ENCODE data around the gene ANTXR1. TPM values are rescaled to one million over a fixed set of nuclear protein-coding genes. Genes with fewer than 3 reads are reported as not detected.

Gene ANTXR1
- polyA plus RNA-seq, 1 donor (not counting 4 experiments of a cell fraction or from before 2014, with no cell fraction given), result 20.4 TPM

DNA sequence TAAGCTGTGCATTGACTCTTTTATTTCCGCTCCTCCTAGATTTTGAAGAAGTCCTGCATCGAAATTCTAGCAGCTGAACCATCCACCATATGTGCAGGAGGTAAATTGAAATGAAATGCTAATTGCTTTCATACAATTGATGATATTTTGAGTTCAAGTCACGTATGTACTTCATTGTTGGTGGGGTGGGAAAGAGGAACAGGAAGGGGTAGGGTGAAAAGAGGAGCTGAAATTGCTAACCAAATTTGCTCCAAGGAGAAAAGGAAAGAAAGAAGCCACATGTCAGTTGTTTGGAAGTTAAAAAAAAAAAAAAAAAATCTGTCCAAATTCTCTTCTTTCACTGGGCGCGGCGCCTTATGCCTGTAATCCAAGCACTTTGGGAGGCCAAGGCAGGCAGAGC is 77.8 kb downstream of the ANTXR1 start:
- DNase-seq (ENCODE audit: low read depth, low spot score) (no peak), FAIRE-seq (no peak)
- Histone ChIP-seq H3K4me2 (ENCODE audit: control insufficient read depth, extremely low read depth, insufficient read depth, low read depth, low read length) (no peak overlapping the region), H3K36me3 (ENCODE audit: control insufficient read depth in 2 of 2, extremely low read depth in 1 of 2, insufficient read depth in 2 of 2, low read length in 2 of 2) (peaks cover 0 to 4% of the 10 kb centered on the region in 2 experiments), H3K4me1 (ENCODE audit: control insufficient read depth, extremely low read depth, insufficient read depth, low read length) (no peaks in the 10 kb centered on the region), H3K9me1 (ENCODE audit: control insufficient read depth, extremely low read depth, insufficient read depth, low read length) (no peaks in the 10 kb centered on the region), H3K27ac (ENCODE audit: control insufficient read depth, insufficient read depth, low read length) (no peak overlapping the region), H3K9ac (ENCODE audit: control insufficient read depth, extremely low read depth, insufficient read depth, low read length) (no peak overlapping the region), H3K4me3 (ENCODE audit: control insufficient read depth in 2 of 3, extremely low read depth in 1 of 3, insufficient read depth in 2 of 3, low read depth in 1 of 3, low read length in 3 of 3) (no peak overlapping the region), H3K79me2 (ENCODE audit: control insufficient read depth, insufficient read depth, low read length) (no peaks in the 10 kb centered on the region), H2AFZ (ENCODE audit: control insufficient read depth, low read length) (no peak overlapping the region), H3K27me3 (ENCODE audit: control insufficient read depth, extremely low read depth, insufficient read depth, low read length) (no peaks in the 10 kb centered on the region), H4K20me1 (ENCODE audit: control insufficient read depth, extremely low read depth, insufficient read depth, low read length) (no peaks in the 10 kb centered on the region), H3K9me3 (ENCODE audit: control insufficient read depth, low read depth, low read length) (no peaks in the 10 kb centered on the region)
- TF ChIP-seq EZH2 (IDR thresholded peaks at IDR 0.05; ENCODE audit: low read length), result no peak
- dilution Hi-C loops (cut with MboI; ENCODE audit: extremely low pct_ligation_motif_present, low sequenced_read_pairs), result no loop called here

GRCh38 chr2:69092857-69093256 is 79.9 kb downstream of the ANTXR1 start:
- TF ChIP-seq EZH2 (IDR thresholded peaks at IDR 0.05; ENCODE audit: low read length), result no peak
- TF ChIP-seq, protein P1, sequence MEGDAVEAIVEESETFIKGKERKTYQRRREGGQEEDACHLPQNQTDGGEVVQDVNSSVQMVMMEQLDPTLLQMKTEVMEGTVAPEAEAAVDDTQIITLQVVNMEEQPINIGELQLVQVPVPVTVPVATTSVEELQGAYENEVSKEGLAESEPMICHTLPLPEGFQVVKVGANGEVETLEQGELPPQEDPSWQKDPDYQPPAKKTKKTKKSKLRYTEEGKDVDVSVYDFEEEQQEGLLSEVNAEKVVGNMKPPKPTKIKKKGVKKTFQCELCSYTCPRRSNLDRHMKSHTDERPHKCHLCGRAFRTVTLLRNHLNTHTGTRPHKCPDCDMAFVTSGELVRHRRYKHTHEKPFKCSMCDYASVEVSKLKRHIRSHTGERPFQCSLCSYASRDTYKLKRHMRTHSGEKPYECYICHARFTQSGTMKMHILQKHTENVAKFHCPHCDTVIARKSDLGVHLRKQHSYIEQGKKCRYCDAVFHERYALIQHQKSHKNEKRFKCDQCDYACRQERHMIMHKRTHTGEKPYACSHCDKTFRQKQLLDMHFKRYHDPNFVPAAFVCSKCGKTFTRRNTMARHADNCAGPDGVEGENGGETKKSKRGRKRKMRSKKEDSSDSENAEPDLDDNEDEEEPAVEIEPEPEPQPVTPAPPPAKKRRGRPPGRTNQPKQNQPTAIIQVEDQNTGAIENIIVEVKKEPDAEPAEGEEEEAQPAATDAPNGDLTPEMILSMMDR (optimal IDR thresholded peaks at IDR 0.05 in 1 of 3, IDR thresholded peaks at IDR 0.05 in 1 of 3, conservative IDR thresholded peaks at IDR 0.05 in 1 of 3; ENCODE audit: extremely low read depth in 1 of 3, insufficient read depth in 2 of 3, low read length in 3 of 3), result no peak

DNA sequence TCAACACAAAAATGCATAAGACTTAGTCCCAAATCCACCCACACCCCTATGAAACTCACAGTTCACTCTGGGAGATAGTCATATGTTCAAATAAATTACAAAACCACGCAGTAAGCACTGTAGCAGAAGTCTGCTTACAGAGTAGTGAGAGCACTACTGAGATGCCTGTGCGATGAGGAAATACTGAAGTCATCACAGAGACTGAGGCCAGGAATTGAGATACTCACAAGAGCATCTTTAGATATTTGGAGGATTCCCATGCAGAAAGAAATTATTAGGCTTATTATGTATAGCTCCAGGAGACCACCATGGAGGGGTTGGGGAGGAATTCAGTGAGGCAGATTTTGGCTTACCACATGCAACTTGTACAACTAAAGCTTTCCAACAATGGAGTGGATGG is 82.3 kb downstream of the ANTXR1 start:
- DNase-seq (ENCODE audit: low read depth, low spot score), result no peak
- no peaks in the 10 kb centered on the region for H3K79me2 ChIP-seq (ENCODE audit: control insufficient read depth, insufficient read depth, low read length)
- no peak for FAIRE-seq
- no peak overlapping the region for H3K27ac ChIP-seq (ENCODE audit: control insufficient read depth, insufficient read depth, low read length)
- TF ChIP-seq EZH2 (IDR thresholded peaks at IDR 0.05; ENCODE audit: low read length), result no peak
- TF ChIP-seq, protein P1 (optimal IDR thresholded peaks at IDR 0.05 in 1 of 3, IDR thresholded peaks at IDR 0.05 in 1 of 3, conservative IDR thresholded peaks at IDR 0.05 in 1 of 3; ENCODE audit: extremely low read depth in 1 of 3, insufficient read depth in 2 of 3, low read length in 3 of 3), result no peak
- H3K4me3 ChIP-seq (ENCODE audit: control insufficient read depth in 2 of 3, extremely low read depth in 1 of 3, insufficient read depth in 2 of 3, low read depth in 1 of 3, low read length in 3 of 3), result no peak overlapping the region
- H2AFZ ChIP-seq (ENCODE audit: control insufficient read depth, low read length), result no peak overlapping the region
- H3K27me3 ChIP-seq (ENCODE audit: control insufficient read depth, extremely low read depth, insufficient read depth, low read length), result no peaks in the 10 kb centered on the region
- no peaks in the 10 kb centered on the region for H3K9me1 ChIP-seq (ENCODE audit: control insufficient read depth, extremely low read depth, insufficient read depth, low read length)
- H3K9ac ChIP-seq (ENCODE audit: control insufficient read depth, extremely low read depth, insufficient read depth, low read length), result no peak overlapping the region
- H3K9me3 ChIP-seq (ENCODE audit: control insufficient read depth, low read depth, low read length), result no peaks in the 10 kb centered on the region
- peaks cover 0 to 4% of the 10 kb centered on the region in 2 experiments for H3K36me3 ChIP-seq (ENCODE audit: control insufficient read depth in 2 of 2, extremely low read depth in 1 of 2, insufficient read depth in 2 of 2, low read length in 2 of 2)
- no peaks in the 10 kb centered on the region for H3K4me1 ChIP-seq (ENCODE audit: control insufficient read depth, extremely low read depth, insufficient read depth, low read length)
- no peak overlapping the region for H3K4me2 ChIP-seq (ENCODE audit: control insufficient read depth, extremely low read depth, insufficient read depth, low read depth, low read length)
- H4K20me1 ChIP-seq (ENCODE audit: control insufficient read depth, extremely low read depth, insufficient read depth, low read length), result no peaks in the 10 kb centered on the region
- dilution Hi-C loops (cut with MboI; ENCODE audit: extremely low pct_ligation_motif_present, low sequenced_read_pairs), result no loop called here

More at GRCh38 chr2:69092857-69093256, 79.9 kb downstream of the ANTXR1 start:
- dilution Hi-C loops (cut with MboI; ENCODE audit: extremely low pct_ligation_motif_present, low sequenced_read_pairs), result no loop called here
- H3K4me3 ChIP-seq (ENCODE audit: control insufficient read depth in 2 of 3, extremely low read depth in 1 of 3, insufficient read depth in 2 of 3, low read depth in 1 of 3, low read length in 3 of 3), result no peak overlapping the region
- H3K9me1 ChIP-seq (ENCODE audit: control insufficient read depth, extremely low read depth, insufficient read depth, low read length), result no peaks in the 10 kb centered on the region
- H3K79me2 ChIP-seq (ENCODE audit: control insufficient read depth, insufficient read depth, low read length), result no peaks in the 10 kb centered on the region
- DNase-seq (ENCODE audit: low read depth, low spot score) (no peak), FAIRE-seq (no peak)
- no peak overlapping the region for H3K27ac ChIP-seq (ENCODE audit: control insufficient read depth, insufficient read depth, low read length)
- no peaks in the 10 kb centered on the region for H3K4me1 ChIP-seq (ENCODE audit: control insufficient read depth, extremely low read depth, insufficient read depth, low read length)
- no peak overlapping the region for H3K9ac ChIP-seq (ENCODE audit: control insufficient read depth, extremely low read depth, insufficient read depth, low read length)
- H3K9me3 ChIP-seq (ENCODE audit: control insufficient read depth, low read depth, low read length), result no peaks in the 10 kb centered on the region
- H3K4me2 ChIP-seq (ENCODE audit: control insufficient read depth, extremely low read depth, insufficient read depth, low read depth, low read length), result no peak overlapping the region
- H3K27me3 ChIP-seq (ENCODE audit: control insufficient read depth, extremely low read depth, insufficient read depth, low read length), result no peaks in the 10 kb centered on the region
- no peaks in the 10 kb centered on the region for H4K20me1 ChIP-seq (ENCODE audit: control insufficient read depth, extremely low read depth, insufficient read depth, low read length)
- peaks cover 0 to 4% of the 10 kb centered on the region in 2 experiments for H3K36me3 ChIP-seq (ENCODE audit: control insufficient read depth in 2 of 2, extremely low read depth in 1 of 2, insufficient read depth in 2 of 2, low read length in 2 of 2)
- H2AFZ ChIP-seq (ENCODE audit: control insufficient read depth, low read length), result no peak overlapping the region

Measured in keratinocyte (primary cell).